ENCODE results near the gene TTLL10.

TTLL10 gene, protein sequence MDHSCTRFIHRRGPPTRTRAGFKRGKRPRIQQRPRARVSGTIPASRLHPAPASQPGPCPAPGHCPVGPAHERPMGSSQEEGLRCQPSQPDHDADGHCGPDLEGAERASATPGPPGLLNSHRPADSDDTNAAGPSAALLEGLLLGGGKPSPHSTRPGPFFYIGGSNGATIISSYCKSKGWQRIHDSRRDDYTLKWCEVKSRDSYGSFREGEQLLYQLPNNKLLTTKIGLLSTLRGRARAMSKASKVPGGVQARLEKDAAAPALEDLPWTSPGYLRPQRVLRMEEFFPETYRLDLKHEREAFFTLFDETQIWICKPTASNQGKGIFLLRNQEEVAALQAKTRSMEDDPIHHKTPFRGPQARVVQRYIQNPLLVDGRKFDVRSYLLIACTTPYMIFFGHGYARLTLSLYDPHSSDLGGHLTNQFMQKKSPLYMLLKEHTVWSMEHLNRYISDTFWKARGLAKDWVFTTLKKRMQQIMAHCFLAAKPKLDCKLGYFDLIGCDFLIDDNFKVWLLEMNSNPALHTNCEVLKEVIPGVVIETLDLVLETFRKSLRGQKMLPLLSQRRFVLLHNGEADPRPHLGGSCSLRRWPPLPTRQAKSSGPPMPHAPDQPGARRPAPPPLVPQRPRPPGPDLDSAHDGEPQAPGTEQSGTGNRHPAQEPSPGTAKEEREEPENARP

DNA sequence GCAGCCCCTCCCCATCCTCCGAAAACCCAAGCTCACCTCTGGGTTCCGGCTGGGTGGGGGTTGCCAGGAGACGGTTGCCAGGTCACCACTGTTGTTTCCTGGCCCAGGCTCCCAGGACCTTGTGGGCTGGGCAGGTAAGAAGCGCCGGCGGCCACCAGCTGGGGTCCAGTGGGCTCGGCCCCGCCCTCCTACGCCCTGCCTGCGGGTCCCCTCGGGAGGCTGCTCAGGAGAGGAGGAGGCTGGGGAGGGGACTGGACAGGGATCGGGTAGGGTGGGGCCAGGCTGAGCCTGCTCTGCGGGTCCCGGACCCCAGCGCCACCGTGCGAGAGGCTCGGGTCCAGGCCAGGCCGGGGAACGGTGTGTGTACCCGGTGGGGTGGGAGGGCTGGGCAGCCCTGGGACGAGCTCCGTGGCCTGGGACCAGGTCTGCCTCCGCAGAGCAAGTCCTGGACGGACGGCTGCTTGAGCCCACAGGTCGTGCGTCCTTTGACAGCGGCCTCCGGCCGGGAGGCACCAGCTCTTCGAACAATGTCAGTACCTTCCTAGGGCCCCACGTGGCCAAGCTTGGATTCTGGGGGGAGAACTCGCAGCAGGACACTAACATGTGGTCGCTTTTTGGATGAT lies at the start of gene TTLL10:
TSS of gene TTLL10 (plus strand) at position 88 of the 623 bp plus-strand sequence. CDS start 5,336 bp downstream, outside the sequence.
- DNase-seq = no peak

DNA sequence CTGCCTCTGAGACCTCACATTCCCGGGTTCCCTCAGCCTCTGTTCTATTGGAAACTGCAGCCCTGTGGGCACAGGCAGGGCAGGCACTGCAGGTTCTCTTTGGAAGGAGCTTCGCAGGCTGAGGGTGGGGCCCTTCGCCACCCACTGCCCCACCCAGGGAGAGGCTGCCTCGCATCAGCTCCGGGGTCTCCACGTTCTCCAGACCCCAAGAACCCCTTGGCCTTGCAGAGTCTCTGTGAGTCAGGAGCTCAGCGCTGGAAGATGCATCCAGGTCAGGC lies 49.2 kb upstream of the TTLL10 start:
- DNase-seq = no peak

DNA sequence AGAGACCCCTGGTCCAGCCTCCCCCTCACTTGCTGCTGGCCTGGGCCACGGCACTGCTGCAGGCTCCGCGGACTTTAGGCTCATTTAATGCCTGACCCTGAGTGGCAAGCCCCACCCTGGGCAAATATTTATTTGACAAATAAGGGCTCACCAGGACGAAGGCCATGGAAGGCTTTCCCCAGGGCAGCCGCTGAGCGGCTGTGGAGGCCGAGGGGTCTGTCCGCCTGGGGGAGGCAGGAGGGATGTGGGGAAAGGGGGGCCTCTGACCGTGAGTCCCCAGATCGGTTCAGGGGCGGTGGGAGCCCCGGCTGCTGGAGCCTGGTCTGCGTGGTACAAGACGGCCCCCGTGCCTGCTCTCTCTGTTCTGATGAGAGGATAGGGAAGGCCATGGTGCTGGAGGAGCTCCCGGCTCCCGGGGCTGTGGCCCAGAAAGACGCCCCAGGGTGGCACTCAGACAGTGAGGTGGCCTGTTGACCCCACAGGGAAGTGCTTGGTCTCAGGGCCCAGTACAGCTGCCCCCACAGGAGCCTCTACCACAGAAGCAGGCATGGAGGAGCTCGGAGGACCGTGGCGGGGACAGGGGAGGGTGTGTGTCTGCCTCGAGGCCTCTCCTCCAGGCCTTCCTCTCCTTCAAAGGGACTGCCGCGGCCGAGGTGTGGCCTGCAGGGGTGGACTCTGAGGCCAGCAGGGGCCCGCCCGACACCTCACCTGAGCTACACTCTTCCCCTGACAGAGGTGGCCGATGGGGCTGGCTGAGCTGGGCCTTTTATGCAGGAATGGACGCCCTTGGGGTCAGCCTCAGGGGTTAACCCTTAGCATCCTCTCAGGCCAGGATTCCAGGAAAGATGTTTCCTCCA lies 48.7 kb upstream of the TTLL10 start:
- peak; percentile 11 for DNase-seq

DNA sequence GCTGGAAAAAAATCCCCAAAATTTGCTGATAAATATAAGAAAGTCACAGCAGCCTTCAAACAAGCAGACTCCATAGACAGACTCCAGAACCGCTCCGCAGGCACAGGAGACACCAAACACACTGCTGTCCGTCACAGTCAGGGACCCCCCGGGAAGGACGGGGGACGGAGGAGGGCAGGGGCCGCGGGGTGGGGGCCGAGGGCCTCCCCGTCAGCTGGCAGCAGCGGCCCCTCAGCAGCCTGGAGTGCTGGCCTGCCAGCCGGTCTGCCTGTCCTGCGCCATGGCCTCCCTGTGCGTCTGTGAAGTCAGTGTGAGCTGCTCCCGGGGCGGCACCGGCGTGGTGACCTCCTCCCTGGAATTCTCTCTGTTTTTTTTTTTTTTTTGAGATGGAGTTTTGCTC lies 47.7 kb upstream of the TTLL10 start:
- no peak for DNase-seq

DNA sequence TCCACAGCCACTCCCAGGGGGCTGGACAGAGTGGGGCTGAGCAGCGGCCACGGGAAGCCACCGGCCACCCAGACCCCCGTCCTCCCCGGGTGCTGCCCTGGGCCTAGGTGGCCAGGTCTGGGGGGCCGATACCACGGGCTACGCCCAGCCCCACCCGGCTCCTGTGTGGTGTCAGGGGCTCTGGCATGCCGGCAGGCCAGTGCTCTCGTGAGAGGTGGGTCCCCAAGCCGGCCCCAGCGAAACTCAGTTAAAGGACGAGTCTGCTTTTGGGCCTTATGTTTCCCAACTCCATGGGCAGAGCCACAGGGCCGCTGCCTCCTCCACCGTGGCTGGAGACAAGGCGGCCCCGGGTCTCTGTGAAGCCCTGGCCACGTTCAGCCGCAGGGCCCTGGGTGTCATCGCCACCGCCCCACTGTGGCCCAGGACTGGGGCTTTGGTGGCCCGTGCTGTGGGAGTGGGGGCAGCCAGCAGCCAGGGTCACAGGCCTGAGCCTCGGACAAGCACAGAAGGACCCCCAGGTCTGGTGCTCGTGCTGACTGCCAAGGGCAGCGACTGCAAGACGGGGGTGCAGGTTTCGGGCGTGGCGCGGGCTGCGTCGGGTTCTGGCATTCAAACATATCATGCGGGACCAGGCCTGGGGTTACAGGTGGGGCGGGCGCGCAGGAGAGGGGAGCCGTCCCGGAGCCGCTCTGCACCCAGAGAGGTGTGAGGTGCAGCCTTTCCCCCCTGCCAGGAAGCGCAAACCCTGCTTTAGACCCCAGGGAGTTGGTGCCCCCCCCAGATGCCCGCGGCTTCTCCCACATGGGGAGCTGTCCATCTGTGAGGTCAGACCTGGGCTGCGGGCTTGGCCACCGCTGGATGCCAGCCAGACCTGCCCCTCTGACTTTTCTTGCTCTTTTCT lies 45.9 kb upstream of the TTLL10 start:
- DNase-seq = no peak

DNA sequence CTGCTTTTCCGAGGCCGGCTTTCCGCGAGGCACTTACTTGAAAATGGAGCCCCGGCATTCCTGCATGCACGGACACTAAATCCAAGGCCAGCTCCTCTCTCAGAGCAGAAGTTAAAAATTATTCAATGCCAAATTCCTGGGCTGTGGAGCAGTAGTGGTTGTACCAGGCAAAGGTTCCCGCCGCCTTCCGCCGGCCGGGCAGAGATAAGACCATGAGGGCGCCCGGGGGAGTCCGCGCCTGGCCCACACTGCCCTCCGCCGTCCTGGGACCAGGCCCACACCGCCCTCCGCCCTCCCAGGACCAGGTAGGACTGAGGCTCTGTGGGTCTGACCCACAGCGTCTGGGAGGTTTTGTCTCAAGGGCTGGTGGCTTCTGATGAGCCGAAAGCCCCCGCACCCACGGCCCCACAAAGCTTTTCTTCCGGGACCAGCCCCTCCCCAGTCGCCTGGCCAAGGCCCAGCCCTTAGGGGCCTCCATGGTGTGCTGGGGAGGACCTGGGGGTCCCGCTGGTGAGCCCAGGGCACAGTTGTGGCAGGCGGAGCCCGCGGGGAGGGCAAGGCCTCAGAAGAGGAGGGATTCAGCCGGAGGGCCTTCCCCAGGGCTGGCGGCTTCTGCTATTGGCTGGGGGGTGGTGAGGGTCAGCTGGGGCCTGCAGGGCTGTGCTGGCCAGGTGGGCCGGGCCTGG lies 45.1 kb upstream of the TTLL10 start:
- no peak for DNase-seq

DNA sequence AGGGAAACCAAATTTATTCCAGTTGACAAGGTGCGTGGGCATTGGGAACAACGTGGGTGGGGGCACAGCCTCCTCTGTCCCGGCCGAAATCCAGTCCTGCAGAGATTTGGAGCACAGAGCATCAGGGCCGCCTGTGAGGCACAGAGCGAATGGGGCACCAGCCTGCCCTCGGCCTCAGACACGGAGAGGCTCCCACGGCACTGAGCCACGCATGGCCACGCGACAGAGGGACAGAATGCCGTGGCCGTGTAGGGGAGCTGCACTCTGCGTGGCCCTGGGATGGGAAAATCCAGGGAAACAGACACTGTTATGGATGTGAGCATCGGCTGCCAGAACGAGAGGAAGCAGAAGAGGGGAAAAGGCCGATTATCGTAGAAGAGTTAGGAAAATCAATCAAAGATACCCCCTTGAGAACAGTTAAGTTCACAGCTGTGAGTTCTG lies 44.3 kb upstream of the TTLL10 start:
- DNase-seq = no peak

DNA sequence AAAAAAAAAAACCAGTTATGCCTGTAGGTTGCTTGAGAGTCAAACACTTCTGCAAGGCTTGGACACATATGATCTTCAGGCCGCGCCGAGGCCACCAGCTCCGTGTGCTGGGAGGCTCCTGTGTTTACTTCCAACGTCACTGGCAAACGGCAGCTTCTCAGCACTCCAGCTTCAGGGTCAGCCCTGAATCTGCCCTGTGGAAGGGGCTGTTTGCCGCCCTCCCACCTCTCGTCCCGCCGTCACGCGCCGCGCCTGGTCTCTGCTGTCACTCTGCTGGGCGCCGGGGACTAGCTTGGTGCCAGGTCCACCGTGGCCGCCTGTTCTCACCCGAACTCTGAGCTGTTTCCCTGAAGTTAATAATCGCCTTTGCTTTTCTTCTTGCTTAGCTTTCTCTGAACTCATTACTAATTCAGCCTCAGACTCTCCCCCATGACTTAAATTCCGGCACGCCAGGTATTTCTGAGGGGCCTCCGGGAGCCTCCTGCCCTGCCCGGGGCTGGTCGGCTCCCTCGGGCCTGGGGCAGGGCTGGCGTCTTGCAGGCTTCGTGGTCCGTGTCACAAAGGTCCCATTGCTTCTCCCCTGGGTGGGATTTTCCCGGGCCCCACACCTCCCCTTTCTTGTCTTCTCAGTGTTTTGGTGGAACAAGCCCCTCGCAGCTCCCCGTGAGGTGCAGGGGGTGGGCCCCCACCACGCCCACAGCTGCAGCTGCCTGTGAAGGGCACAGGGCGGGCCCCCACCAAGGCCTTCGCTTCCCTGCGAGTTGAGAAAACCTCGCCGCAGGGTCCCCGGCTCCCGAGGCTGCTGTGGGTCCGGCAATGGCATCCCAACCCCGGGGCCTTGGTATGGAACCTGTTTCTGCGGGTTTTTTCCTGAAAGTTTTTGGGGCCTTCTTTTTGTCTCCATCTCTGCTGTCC lies 43.2 kb upstream of the TTLL10 start:
- DNase-seq = no peak

DNA sequence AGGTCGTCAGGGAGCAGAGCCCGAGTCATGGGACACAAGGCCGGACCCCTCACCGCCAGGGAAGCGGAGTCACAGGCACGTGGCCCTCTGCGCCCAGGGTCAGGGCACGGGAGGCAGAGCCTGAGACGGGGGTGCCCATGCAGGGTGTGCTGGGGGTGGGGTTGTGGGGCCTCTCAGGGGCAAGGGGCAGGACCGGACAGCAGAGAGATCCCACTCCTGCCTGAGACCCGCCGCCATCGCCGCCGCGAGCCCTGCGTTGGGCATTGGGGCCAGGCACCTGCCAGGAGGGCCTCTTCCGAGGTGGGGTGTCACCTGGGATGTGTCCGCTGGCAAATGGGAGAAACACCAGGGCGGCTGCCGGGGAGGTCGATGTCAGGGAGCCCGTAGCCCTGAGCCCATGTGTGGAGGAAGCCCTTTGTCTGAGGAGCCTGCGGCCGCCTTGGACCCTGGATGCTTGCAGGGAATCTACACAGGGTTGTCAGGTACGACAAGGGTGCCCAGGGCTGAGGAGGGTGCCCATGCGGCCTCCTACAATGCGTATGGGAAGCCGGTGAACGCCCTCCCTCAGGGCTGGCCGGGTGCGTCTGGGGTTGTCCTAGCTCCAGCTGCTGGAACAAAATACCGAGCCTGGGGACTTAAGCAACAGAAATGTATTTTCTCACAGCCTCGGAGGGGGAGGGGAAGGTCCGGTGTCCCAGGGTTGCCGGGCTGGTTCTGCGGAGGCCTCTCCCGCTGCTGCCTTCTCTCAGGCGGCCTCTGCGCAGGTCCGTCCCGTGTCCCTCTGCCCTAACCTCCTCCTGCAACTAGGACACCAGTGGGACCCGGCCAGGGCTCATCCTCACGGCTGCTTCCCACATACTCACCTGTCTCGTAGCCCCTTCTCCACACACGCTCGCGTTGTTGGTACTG lies 41.4 kb upstream of the TTLL10 start:
- DNase-seq = no peak

DNA sequence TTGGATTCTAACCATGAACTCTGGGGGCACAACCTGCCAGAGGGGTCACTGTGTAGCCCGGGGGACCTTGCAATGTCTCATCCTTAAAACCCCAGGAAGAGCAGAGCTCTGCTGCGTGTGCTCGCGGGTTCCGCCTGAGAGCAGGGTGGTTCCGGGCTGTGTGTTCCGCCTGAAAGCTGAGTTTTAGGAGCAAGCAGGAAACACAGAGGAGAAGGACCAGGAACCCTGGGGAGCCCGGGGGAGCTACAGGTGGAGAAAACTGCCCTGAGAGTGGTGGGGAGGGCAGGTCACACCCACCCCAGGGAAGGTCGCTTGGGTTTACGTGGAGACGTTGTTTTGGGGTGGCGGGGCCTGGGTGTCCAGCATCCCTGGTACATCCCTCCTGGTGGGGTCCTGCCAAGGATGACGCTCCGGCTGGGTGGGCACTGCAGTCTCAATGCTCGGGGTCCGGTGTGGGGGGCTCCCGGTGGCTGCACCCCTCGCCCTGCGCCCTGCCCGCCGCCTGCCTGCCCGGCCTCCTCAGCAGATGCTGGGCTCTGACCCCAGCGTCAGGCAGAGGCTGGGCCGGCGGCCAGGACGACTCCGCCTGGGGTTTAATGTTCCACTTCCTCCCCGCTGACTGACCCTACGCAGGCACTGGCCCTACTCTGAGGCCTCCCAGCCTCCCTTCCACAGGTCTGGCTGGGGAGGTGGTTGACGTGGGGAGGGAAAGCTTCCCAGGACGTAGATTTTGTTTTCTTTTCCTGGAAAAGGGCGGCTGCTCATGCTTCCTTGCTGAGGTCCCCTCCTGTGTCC lies 40.5 kb upstream of the TTLL10 start:
- no peak for DNase-seq

DNA sequence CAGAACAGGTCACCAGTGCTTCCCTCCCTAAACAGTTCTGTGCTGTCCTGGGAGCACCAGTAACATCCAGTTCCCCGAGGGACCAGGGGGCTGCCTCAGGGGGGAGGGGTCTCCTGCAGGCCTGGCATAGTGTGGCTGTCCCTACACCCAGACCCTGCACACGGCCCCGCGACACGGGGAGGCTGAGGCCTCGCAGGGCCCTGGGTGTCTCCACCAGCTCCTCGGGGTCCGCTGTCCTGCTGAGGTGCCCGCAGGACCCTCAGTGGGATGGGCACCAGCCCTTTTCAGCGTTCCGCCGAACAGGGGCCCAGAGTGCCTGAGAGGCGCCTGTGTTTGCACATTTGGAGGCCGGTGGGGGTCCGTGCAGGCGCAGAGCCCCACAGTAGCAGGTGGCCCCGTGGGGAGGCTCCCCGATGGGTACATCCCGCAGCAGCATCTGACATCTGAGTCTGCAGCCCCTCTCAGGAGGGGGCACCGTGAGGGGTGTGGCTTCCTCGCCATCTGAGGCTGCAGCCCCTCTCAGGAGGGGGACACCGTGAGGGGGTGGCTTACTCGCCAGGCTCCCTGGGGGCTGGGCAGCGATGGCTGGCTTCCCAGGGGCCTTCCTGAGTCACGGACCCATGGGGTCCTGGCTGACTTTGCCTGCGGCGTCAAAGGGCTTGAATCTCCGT lies 39.2 kb upstream of the TTLL10 start:
- DNase-seq = no peak

DNA sequence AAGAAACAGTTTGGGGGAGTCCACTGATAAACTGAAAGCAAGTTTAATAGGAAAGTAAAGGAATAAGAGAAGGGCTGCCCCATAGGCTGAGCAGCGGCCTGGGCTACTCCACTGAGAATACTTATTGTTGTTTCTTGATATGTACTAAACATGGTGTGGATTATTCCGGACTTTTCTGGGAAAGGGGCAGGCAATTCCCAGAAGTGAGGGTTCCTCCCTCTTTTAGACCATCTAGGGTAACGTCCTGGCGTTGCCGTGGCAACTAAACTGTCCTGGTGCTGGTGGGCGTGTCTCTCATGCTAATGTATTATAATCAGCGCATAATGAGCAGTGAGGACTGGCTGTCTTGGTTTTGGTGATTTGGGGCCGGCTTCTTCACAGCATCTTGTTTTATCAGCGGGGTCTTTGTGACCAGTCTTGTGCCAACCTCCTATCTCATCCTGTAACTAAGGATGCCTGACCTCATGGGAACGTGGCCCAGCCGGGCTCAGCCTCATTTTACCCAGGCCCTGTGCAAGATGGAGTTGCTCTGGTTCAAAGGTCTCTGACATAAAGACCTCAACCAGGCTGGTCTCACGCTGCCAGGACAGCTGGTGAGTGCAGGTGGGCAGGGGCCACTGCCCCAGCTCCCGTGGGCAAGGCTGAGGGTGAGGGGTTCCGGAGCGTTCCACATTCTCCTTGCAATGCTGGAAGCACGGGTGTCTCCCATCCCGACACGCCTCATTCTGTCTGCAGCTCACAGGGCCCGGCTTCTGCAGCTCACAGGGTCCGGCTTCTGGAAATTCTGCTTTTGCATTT lies 38.1 kb upstream of the TTLL10 start:
- DNase-seq = peak; percentile 22

DNA sequence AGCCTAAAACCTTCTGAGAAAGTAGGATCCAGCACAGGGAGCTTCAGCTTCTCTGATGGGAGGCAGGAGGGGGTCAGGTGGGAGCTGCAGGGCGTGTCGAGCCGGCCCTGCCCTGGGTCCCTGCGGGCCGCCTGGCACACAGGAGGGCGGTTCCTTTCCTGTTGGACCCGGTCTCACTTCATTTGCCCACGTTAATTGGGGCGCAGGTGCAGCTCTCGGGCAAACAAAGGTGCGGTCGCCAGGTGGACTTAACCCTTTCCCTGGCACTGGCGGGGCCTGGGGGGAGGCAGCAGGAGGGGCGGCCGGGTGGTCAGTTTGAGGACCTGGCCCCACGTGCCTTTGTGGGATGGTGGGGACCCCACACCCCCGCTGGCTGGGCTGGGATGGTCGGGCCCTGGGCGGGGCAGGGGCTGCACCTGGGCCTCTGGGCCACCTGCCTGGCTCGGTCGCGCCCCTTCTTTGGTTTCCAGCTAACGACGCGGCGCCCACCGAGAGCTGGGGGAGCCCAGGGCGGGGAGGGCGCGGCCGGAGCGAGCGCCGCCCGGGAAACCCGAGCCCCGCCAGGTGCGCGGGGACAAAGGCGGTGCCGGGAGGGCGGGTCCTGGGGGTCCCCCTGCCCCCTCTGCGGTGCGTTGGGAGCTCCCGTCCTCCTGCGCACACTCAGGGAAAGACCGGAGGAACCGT lies 37.0 kb upstream of the TTLL10 start:
- DNase-seq = peak; percentile 94

DNA sequence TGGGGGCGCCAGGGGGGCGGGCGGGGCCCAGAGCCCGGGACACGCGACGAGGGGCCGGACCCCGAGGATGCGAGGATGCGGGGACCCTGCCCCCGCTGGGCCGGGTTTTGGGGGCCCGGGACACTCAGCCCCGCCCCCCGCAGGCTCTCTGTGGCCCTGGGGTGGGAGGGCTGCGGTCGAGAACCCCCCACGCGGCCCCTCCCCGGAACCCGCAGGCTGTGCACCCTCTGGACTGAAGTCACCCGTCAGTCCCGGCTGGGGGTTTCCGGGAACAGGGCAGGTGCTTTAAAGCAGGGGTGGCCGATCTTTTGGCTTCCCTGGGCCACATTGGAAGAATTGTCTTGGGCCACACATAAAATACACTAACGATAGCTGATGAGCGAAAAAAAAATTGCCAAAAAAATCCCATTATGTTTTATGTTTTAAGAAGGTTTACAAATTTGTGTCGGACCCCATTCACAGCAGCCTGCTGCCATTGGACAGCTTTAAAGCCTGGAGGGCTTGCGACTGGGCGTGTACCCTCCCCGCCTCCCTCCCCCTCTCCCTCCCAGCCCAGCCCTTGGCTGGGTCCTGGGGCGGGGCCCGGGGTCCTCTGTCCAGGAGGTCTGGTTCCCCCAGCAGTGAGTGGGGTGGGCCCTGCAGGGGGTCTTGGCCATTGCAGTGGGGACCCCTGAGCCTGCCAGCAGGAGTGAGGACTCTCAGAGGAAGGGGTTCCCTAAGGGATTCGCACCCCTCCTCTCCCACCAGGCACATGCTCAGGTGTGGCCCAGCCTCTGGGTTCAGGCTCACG lies 36.2 kb upstream of the TTLL10 start:
- DNase-seq = peak; percentile 69

DNA sequence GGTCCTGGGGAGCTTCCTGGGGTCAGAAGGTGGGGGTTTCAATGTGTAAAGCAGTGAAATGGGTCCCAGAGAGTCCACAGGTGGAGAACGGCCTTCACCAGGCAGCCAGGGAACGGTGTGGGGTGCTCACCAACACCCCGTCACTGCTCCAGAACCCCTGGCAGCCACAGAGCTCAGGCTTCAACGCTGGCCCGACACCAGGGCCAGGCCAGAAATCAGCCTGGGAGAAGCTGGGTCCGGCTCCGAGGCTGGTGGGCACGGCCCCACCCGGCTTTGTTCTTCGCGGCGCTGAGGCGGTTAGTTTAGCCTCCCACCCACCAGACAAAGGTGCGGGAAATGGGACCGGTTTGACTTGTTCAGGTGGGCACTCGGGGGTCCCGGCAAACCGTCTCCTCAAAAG lies 33.0 kb upstream of the TTLL10 start:
- DNase-seq = no peak
